ENCODE measurements around the gene SLC45A3.

Gene SLC45A3

GRCh38 chr1:205629751-205630150 lies 50.6 kb downstream of the SLC45A3 start:
- ChIA-PET CTCF (interaction anchor here (0.6 to 1.3 kb wide), 6 partner anchors 28 to 270 kb away, joined by 3 to 10 read pairs (median 4); no protein-coding TSS in a partner anchor), POLR2A (no interaction called here)

GRCh38 chr1:205627956-205628355 lies 52.4 kb downstream of the SLC45A3 start:
- Histone ChIP-seq H3K4me3 (ENCODE audit: low read depth, low read length) (no peak overlapping the region), H3K36me3 (ENCODE audit: control insufficient read depth in 2 of 2, insufficient read depth in 1 of 2, low read length in 2 of 2) (peaks cover 3 to 12% of the 10 kb centered on the region in 2 experiments), H3K27ac (ENCODE audit: extremely low read depth, low read depth, low read length) (no peak overlapping the region), H3K9me3 (ENCODE audit: control insufficient read depth, insufficient read depth, low read depth, low read length) (no peaks in the 10 kb centered on the region), H3K4me1 (ENCODE audit: control insufficient read depth, insufficient read depth, low read length) (no peaks in the 10 kb centered on the region)
- CTCF ChIA-PET, result no interaction called here
- POLR2A ChIA-PET, result no interaction called here
- TF ChIP-seq PRDM4 (tag by site-specific recombination; IDR thresholded peaks at IDR 0.05) (no peak), ZNF239 (tag by site-specific recombination; IDR thresholded peaks at IDR 0.05) (no peak), ELK4 (IDR thresholded peaks at IDR 0.05; ENCODE audit: borderline replicate concordance, low read depth, low read length) (no peak), ZNF510 (tag by site-specific recombination; IDR thresholded peaks at IDR 0.05; ENCODE audit: insufficient replicate concordance) (no peak), ZFHX2 (tag by site-specific recombination; conservative IDR thresholded peaks at IDR 0.05) (no peak), MZF1 (tag by site-specific recombination; IDR thresholded peaks at IDR 0.05; ENCODE audit: borderline replicate concordance) (no peak)

More at GRCh38 chr1:205629751-205630150, 50.6 kb downstream of the SLC45A3 start:
- TF ChIP-seq ZNF707 (tag by site-specific recombination; IDR thresholded peaks at IDR 0.05) (no peak), KLF1 (tag by site-specific recombination; IDR thresholded peaks at IDR 0.05) (no peak), MEIS1 (CRISPR knock-in tag; IDR thresholded peaks at IDR 0.05; ENCODE audit: borderline replicate concordance) (no peak), ZNF280D (tag by site-specific recombination; IDR thresholded peaks at IDR 0.05) (no peak), PRDM1 (tag by site-specific recombination; IDR thresholded peaks at IDR 0.05) (no peak), ZNF510 (tag by site-specific recombination; IDR thresholded peaks at IDR 0.05; ENCODE audit: insufficient replicate concordance) (no peak), ZNF76 (tag by site-specific recombination; IDR thresholded peaks at IDR 0.05; ENCODE audit: borderline replicate concordance, low read depth) (no peak), ZSCAN30 (tag by site-specific recombination; IDR thresholded peaks at IDR 0.05) (no peak), PRDM2 (tag by site-specific recombination; IDR thresholded peaks at IDR 0.05; ENCODE audit: borderline replicate concordance) (no peak), ZFP37 (tag by site-specific recombination; IDR thresholded peaks at IDR 0.05) (no peak), ZBTB21 (tag by site-specific recombination; IDR thresholded peaks at IDR 0.05) (no peak), ZNF140 (tag by site-specific recombination; IDR thresholded peaks at IDR 0.05) (no peak)
- no peak overlapping the region for H3K27ac ChIP-seq (ENCODE audit: extremely low read depth, low read depth, low read length)
- peaks cover 0 to 2% of the 10 kb centered on the region in 2 experiments; a peak in 1 of 3 replicates for H3K36me3 ChIP-seq (ENCODE audit: control insufficient read depth in 2 of 2, insufficient read depth in 1 of 2, low read length in 2 of 2)
- no peaks in the 10 kb centered on the region for H3K4me1 ChIP-seq (ENCODE audit: control insufficient read depth, insufficient read depth, low read length)
- H3K9me3 ChIP-seq (ENCODE audit: control insufficient read depth, insufficient read depth, low read depth, low read length), result no peaks in the 10 kb centered on the region
- H3K4me3 ChIP-seq (ENCODE audit: low read depth, low read length), result no peak overlapping the region
